DND-41 (cell line): Measurements from ENCODE around the gene RNF223.
A peak's percentile ranks its signal among the peaks of the same experiment; 100 is the strongest.

Source experiments
- ATAC-seq: fragments of 200-7000 bp; cut with Tn5 transposase; 3 replicates; pipeline ENCODE4 v1.9.1; 2021; ENCODE audit warnings: low read depth; ENCODE audit not compliant: insufficient read depth
- DNase-seq: peaks from one replicate; pipeline ENCODE4 v3.0.0-alpha.2; 2020
- H2AFZ ChIP-seq: 2 replicates; pipeline ENCODE4 v1.6.0; 2012; ENCODE audit warnings: low read depth, low read length
- H3K27ac ChIP-seq: 2 replicates; pipeline ENCODE4 v1.5.1; 2012; ENCODE audit warnings: low read length, inconsistent platforms
- H3K27me3 ChIP-seq: fragments of 200-600 bp; sonication (generic); 2 replicates; pipeline ENCODE4 v1.6.0; 2012; ENCODE audit warnings: low read length, mild to moderate bottlenecking, inconsistent platforms; ENCODE audit not compliant: insufficient read depth, poor library complexity
- H3K36me3 ChIP-seq: 2 replicates; pipeline ENCODE4 v1.5.1; 2012; ENCODE audit warnings: low read length, inconsistent platforms; ENCODE audit not compliant: insufficient read depth
- H3K4me1 ChIP-seq: 2 replicates; pipeline ENCODE4 v1.5.1; 2012; ENCODE audit warnings: mild to moderate bottlenecking, low read length; ENCODE audit not compliant: insufficient read depth
- H3K4me2 ChIP-seq: 2 replicates; pipeline ENCODE4 v1.6.0; 2012; ENCODE audit warnings: mild to moderate bottlenecking, moderate library complexity, low read length, inconsistent platforms; ENCODE audit not compliant: insufficient read depth
- H3K4me3 ChIP-seq, 2 experiments: fragments of 200-600 bp in 1 of 2; shearing (Covaris generic) in 1 of 2; 2 replicates each; pipeline ENCODE4 v1.5.1; 2012 to 2016; ENCODE audit warnings: inconsistent platforms in 2 of 2, low read length in 2 of 2, mild to moderate bottlenecking in 2 of 2, low read depth in 1 of 2, moderate library complexity in 1 of 2
- H3K79me2 ChIP-seq: 2 replicates; pipeline ENCODE4 v1.6.0; 2012; ENCODE audit warnings: low read length, inconsistent platforms; ENCODE audit not compliant: insufficient read depth
- H3K9ac ChIP-seq: 2 replicates; pipeline ENCODE4 v1.6.0; 2012; ENCODE audit warnings: low read depth, mild to moderate bottlenecking, inconsistent platforms, low read length, moderate library complexity
- H3K9me3 ChIP-seq: 2 replicates; pipeline ENCODE4 v1.5.1; 2012; ENCODE audit warnings: low read length, moderate library complexity, mild to moderate bottlenecking, inconsistent platforms; ENCODE audit not compliant: insufficient read depth, severe bottlenecking
- H4K20me1 ChIP-seq: 2 replicates; pipeline ENCODE4 v1.6.0; 2012; ENCODE audit warnings: low read length; ENCODE audit not compliant: insufficient read depth
- CTCF ChIP-seq: IDR thresholded peaks from 2 replicates; pipeline ENCODE4 v1.5.1; 2012; ENCODE audit warnings: borderline replicate concordance, low read length, moderate library complexity, mild to moderate bottlenecking; ENCODE audit not compliant: poor library complexity, severe bottlenecking; ENCODE audit errors: extremely low read depth
- EZH2 ChIP-seq: IDR thresholded peaks from 3 replicates; pipeline ENCODE4 v1.6.1; 2012; ENCODE audit warnings: borderline replicate concordance, low read depth, mild to moderate bottlenecking, moderate library complexity, low read length, inconsistent platforms; ENCODE audit not compliant: severe bottlenecking

RNF223 gene

GRCh38 chr1:1021920-1022259 lies 52.2 kb downstream of the RNF223 start:
- Histone ChIP-seq H4K20me1 (peaks cover 36% of the 10 kb centered on the region), H3K4me1 (peaks cover 20% of the 10 kb centered on the region), H2AFZ (no peak overlapping the region), H3K9ac (no peak overlapping the region), H3K36me3 (no peaks in the 10 kb centered on the region), H3K79me2 (no peaks in the 10 kb centered on the region), H3K27me3 (no peaks in the 10 kb centered on the region), H3K4me3 (no peak overlapping the region), H3K4me2 (no peak overlapping the region), H3K9me3 (no peaks in the 10 kb centered on the region), H3K27ac (no peak overlapping the region)
- TF ChIP-seq EZH2, result no peak
- no peak for TF ChIP-seq CTCF
- ATAC-seq (no peak), DNase-seq (no peak)

DNA sequence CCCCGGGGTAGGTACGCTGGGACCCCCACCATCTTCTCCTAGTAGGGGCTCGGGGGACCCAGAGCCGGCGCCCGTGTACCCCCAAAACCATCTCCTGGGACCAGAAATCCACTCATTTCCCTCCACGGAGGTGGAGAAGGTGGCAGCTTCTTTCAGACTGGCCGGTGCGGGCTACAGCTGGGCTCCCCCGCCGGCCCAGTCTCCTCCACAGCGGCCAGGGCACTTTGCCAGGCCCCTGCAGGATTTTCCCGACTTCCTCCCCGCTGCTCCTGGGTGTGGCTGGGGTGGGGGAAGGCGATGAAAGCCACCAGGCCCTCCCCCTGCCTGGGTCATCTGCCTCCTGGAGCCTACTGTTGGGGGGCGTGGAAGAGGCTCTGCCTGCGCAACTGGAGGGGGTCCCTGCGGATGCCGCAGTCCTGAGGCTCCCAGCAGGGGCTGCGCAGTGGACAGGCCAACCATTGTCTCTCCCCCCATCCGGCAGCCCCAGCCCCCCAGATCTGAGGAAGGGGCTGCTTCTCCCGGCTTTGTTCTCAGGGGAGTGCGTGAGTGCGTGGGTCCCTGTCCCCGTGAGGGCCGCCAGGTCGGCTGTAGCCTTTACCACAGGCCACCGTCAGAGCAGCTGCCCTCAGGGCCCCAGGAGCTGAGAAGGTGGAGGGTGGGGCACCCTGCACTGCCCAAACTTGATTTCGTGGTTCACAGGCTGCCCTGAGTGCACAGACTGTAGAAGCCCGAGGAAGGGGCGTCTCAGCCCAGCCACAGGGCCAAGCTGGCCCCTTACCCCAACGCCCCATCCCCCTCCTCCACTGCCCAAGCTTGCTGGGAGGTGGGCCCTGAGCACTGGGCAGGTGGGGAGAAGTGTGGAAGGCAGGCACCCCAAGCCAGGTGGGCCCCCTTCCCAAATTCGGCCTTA lies 52.8 kb downstream of the RNF223 start:
- no peak overlapping the region for H2AFZ ChIP-seq
- peak overlapping the region in 1 of 2 experiments; percentile 82; a peak in 2 of 4 replicates for H3K4me3 ChIP-seq

More for the DNA sequence above, 52.8 kb downstream of the RNF223 start:
- no peaks in the 10 kb centered on the region for H3K27me3 ChIP-seq
- peak overlapping the region; percentile 98 for H3K4me2 ChIP-seq
- H3K27ac ChIP-seq, result no peak overlapping the region
- TF ChIP-seq EZH2 (no peak), CTCF (no peak)
- peaks cover 20% of the 10 kb centered on the region for H3K4me1 ChIP-seq
- H3K9ac ChIP-seq, result peak overlapping the region; percentile 64; the same call in 1 of the 2 replicates
- ATAC-seq, result no peak
- no peaks in the 10 kb centered on the region for H3K79me2 ChIP-seq
- no peaks in the 10 kb centered on the region for H3K36me3 ChIP-seq
- no peaks in the 10 kb centered on the region for H3K9me3 ChIP-seq
- DNase-seq, result no peak
- H4K20me1 ChIP-seq, result peaks cover 36% of the 10 kb centered on the region
